ENCODE data around the gene FAM117A.

Gene FAM117A, protein sequence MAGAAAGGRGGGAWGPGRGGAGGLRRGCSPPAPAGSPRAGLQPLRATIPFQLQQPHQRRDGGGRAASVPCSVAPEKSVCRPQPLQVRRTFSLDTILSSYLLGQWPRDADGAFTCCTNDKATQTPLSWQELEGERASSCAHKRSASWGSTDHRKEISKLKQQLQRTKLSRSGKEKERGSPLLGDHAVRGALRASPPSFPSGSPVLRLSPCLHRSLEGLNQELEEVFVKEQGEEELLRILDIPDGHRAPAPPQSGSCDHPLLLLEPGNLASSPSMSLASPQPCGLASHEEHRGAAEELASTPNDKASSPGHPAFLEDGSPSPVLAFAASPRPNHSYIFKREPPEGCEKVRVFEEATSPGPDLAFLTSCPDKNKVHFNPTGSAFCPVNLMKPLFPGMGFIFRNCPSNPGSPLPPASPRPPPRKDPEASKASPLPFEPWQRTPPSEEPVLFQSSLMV

DNA sequence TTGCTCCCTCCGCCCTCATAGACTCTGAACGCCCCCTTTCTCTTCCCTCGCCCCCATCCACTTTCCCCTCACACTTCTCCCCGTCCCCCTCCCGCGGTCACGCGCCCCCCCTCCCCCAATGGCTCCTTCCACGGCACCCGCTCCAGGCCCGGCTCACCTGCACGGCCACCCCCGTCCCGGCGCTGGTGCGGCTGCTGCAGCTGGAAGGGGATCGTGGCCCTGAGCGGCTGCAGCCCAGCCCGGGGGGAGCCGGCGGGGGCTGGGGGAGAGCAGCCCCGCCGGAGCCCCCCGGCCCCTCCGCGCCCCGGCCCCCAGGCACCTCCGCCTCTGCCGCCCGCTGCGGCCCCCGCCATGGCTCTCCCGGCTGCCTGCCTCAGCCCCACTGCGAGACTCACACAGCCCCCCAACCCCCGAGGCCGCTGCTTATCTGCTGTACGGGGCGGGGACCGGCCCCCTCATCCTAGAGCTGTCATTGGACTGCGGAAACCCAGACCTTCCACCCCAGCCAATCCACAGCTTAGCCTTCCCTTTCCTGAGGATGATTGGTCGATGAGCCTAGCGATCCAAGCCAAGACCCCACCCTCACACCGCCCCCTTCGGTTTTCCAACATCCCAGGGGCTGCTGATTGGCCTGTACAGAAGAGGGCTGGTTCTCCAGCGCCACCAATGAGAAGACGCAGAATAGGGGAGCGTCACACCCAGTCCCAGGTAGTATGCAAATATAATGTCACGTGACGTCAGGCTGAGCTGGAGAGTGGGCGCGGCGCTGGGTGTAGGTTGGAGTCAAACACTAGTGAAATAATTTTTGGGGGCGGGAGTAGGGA, at the start of gene FAM117A:
Gene FAM117A, minus strand, starts transcription at position 397 of the 824 bp plus-strand sequence. Its CDS starts 44 bp downstream, at position 353.
- H3K4me3 ChIP-seq (replicated peaks; ENCODE audit: low read depth, low read length) = peak within 1 kb of the TSS; percentile 56
- no peak for TF ChIP-seq CTCF (IDR thresholded peaks at IDR 0.05; ENCODE audit: low read depth, low read length, missing control alignments)
- peak; percentile 87 for DNase-seq (ENCODE audit: extremely low read depth, low read depth)

- H3K4me3 ChIP-seq (replicated peaks; ENCODE audit: low read depth, low read length) = no peak overlapping the region
- no peak for DNase-seq (ENCODE audit: extremely low read depth, low read depth)
- TF ChIP-seq CTCF (IDR thresholded peaks at IDR 0.05; ENCODE audit: low read depth, low read length, missing control alignments) = no peak
These were observed 45.1 kb upstream of the FAM117A start for GRCh38 chr17:49809056-49809455.

- no peak for TF ChIP-seq CTCF (IDR thresholded peaks at IDR 0.05; ENCODE audit: low read depth, low read length, missing control alignments)
- no peak for DNase-seq (ENCODE audit: extremely low read depth, low read depth)
- H3K4me3 ChIP-seq (replicated peaks; ENCODE audit: low read depth, low read length) = no peak overlapping the region
These were observed 34.8 kb upstream of the FAM117A start for GRCh38 chr17:49798738-49799137.

- no peak for DNase-seq (ENCODE audit: extremely low read depth, low read depth)
- H3K4me3 ChIP-seq (replicated peaks; ENCODE audit: low read depth, low read length) = no peak overlapping the region
- no peak for TF ChIP-seq CTCF (IDR thresholded peaks at IDR 0.05; ENCODE audit: low read depth, low read length, missing control alignments)
These were observed 34.3 kb upstream of the FAM117A start for GRCh38 chr17:49798182-49798581.

- DNase-seq (ENCODE audit: extremely low read depth, low read depth) = no peak
- TF ChIP-seq CTCF (IDR thresholded peaks at IDR 0.05; ENCODE audit: low read depth, low read length, missing control alignments) = no peak
- H3K4me3 ChIP-seq (replicated peaks; ENCODE audit: low read depth, low read length) = no peak overlapping the region
These were observed 31.4 kb upstream of the FAM117A start for GRCh38 chr17:49795372-49795771.

GRCh38 chr17:49793309-49793708, 29.4 kb upstream of the FAM117A start:
- TF ChIP-seq CTCF (IDR thresholded peaks at IDR 0.05; ENCODE audit: low read depth, low read length, missing control alignments) = no peak
- no peak overlapping the region for H3K4me3 ChIP-seq (replicated peaks; ENCODE audit: low read depth, low read length)
- no peak for DNase-seq (ENCODE audit: extremely low read depth, low read depth)
